Activated CD8-positive, alpha-beta memory T cell treated with anti-CD3 and anti-CD28 coated beads, Interleukin-2, amount 50 U/mL, for 24 hours (primary cell): Measurements from ENCODE around the gene SERGEF.

Source experiments
- DNase-seq: peaks from one replicate; pipeline ENCODE4 v3.0.0-alpha.2; 2020; ENCODE audit errors: extremely low read depth

Gene SERGEF

DNA sequence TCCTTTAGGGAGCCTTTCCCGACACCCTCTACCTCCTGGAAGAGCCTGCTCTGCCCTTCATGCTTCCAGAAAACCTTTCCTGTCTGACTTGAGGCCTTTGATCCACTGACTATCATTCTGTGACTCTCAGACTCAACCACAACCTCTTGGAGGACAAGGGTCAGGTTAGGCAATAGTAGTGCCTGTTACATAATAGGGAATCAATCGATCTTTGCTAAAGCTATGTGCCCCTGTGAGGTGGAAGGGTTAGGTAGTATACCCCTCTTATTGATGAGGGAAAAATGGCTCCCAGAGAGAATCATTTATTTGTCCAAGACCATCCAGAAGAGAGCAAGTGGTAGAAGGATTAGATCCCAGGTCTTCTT lies 262.1 kb downstream of the SERGEF start:
- no peak for DNase-seq

DNA sequence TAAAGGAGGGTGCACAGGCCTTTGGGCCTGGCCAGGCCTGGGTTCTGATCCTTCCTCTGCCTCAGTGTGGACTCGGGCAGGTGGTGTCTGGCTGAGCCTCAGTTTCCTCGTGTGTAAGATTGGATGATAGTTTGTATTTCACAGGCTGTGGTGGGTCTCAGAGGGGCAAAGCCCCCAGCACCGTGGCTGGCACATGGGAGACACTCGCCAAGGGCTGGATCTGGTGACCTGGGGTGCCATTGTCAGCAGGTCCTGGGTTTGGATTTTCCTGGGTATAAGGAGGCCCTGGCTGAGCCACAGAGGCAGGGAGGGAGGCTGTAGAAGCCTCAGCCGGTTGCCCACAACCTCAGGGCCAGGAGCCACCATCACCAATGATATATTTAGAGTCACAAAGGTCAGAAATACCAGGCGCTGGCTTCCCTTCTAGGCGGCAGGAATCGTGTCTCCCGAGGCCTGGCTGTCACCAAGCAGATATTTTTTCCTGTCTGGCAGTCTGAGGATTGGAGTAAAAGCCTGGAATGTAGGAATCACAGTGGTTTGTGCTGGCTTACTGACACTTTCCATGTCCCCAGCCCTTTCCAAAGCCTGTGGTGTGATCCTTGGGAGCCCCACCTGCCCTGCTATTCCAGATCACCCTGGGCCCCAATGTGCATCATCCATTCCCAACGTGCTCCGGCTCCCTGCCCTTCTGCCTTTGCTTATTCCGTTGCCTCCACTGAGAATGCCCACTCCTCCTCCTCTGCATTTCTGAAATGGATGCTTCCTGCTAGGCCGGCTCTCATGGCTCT lies 262.6 kb downstream of the SERGEF start:
- DNase-seq = no peak

DNA sequence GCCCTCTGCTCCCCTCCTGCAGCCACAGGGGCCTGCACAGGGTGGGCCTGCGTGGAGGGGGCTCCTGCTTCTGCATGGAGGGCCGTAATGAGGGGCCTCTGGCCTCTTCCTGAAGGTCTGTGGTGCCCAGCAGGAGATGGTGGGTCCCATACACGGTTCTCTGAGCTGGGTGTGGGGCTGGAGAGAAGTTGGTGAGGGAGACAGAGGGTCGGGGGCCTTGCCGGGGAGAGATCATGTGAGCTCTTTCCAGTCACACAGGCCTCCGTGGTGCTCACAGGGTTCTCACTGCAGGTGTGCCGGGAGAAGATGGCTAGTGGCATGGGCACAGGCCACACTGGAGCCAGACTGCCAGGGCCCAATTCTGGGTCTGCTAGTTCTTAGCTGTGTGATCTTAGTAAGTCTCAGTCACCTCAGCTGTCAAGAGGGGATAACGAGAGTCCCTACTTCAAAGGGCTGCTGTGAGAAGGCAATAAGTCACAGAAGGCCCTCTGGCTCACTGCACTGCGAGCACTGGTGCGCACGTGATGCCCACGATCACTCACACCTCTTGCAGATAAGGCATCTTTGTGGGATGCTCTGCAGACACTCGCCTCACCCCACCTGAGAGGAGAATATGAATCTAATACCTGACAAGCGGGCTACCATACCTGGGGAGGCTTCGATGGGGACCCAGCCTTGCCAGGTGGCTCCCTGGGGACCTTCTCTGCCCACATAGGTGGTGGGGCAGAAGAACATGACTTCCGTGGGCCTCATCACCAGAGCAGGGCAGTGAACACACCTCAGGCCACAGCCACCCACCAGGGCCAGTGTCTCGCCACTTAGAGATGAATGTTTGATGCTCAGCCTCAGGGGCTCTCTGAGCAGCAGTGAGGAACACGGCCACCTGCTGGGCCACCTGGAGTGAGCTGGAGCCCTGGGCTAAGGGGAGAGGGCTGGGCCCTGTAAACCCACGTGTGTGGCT lies 263.8 kb downstream of the SERGEF start:
- DNase-seq = no peak

DNA sequence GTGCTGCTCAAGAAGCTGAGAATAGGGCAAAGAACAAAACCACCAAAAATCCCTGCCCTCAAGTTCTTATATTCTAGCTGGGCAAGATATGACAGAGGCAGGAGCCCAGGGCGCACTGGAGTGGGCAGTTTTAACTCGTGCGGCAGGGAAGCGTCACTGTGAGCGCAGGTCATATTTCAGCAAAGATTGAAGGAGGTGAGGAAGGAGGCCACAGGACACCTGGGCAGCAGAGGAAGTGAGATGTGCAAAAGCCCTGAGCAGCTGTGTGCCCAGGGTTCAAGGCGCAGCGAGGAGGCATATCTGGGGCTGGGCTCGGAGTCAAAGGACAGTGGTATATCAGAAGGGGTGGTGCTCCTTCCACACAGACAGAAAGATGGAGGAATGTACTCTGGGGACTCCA lies 264.8 kb downstream of the SERGEF start:
- no peak for DNase-seq

DNA sequence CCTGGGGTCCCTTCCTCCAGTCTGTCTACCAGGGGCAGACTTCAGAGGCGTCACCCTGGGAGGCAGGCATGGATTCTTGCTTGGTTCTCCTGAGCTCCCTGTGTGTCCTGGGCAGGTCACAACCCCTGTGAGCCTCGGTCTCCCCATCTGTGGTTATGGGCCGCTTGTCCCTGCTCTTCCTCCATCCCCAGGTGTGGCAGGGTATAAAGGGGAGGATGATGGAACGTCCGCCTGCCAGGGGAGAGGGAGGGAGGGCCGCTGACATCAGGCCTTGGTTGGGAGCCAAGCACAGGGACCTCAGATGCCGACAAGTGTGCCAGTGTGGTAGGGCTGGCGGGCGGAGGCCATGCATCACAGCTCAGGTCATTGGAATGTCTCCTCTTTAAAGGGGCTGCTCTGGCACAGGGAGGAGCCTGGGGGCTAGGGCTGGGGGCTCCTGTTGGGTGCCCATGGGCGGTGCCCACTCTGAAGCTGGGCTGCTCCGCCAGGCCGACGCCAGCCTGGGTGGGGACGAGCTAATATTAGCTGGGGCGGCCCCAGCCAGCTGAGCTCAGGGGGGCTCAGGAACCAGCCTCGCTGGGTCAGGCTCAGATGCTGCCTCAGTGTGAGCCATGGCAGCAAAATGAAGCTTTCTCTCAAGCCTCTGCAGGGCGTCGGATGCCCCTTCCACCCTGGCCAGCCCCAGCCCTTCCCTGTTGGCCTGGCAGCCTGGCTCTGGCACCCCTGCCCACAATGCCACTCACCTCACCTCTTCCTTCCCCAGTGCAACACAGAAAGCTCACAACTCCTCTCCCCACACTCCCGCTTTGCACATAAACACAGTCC lies 265.5 kb downstream of the SERGEF start:
- DNase-seq = no peak

DNA sequence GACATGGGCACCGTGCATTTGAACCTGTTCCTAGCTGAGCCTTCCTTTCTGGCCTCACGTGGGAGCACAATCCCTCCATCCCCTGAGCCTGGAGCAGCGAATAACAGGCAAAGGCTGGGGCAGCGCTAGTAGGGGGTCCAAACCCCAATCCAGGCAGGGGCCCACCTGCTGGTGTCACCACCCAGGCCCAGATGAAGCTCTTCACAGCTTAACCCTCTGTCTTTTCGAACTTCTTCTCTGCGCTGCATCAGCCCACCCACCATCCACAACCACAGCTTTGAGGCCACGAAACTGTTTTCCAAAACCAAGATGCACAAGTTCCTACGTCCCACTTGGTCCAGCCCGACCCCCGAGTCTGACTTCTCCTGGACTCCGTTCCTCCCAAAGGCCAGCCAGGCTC lies 266.8 kb downstream of the SERGEF start:
- no peak for DNase-seq

DNA sequence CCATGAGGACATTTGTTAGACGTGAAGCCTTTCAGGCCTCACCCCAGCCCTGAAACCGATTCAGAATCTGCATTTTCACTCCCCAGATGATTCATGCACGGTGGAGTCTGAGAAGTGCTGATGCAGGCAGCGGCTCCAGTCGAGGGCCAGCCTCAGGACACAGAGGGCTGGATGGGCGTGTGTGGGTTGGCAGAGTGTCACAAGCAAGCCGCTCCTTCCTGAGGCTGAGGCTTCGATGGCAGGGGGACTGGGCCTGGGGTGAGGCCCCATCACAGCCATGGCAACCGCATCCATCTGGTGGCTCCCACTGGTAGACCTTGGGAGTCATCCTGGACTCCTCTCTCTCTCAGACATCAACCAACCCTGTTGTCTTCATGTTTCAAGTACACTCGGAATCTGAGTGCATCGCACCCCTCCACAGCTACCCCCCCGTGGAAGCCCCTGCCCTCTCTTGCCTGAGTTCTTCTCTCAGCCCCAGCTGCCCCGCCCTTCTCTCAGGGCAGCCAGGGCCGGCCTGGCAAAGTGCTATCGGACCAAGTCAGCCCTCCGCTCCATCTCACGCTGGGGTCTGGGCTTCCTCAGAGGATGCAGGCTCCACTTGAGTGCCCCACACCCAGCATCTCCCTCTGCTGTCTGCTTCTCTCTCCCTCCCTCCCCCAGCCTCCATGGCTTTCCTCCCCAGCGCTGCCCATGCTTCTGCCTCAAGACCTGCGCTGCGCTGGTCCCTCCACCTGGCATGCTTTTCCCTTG lies 267.6 kb downstream of the SERGEF start:
- DNase-seq = no peak

DNA sequence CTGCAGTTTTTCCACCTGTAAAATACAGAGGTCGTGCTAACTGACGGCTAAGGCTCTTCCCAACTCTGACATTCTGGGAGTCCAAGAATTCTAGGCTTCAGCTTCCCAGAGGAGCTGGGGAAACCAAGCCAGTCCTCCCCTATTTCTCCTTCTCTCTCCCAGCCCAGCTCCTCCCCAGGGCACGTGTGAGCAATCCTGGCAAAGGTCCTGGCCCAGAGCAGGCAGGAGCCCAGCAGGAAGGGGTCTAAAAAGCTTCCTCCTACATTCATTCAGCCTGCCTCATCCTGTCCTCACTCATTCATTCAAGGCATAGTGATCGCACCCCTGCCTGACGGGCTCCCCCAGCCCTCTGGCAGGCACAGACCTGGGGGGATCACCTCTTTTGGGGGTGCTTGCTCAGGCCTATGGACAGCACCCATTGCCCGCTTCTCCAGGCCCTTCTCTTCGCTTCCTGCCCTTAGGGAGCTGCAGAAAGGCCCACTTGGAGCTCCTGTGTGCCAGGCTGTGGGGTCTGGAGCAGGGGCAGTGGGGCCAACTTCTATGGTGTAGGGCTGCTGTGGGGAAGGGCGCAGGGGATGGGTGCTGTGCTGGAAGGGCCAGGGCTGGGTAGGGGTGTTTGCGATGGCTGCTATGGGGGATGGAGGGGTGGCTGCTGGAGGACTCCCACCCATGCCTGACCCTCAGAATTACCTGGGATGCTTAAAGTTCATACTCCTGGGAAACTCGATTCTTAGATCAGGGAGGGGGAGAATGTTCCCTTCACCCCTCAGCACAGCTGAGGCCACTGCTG lies 268.5 kb downstream of the SERGEF start:
- DNase-seq = no peak

DNA sequence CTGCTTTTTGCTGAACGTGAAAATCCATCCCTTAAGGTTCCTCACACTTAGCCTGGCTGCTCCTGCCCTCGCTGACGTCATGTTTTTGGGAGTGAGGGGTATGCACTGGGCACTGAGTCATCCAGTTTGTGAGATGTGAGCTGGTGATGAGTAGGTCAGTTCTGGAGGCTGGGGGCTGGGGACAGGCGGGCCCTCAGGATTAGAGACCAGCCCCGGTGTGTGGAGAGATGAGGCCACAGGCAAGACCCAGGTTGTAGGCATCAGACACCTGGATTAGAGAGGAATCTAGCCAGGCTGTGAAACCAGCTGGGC lies 269.1 kb downstream of the SERGEF start:
- no peak for DNase-seq

DNA sequence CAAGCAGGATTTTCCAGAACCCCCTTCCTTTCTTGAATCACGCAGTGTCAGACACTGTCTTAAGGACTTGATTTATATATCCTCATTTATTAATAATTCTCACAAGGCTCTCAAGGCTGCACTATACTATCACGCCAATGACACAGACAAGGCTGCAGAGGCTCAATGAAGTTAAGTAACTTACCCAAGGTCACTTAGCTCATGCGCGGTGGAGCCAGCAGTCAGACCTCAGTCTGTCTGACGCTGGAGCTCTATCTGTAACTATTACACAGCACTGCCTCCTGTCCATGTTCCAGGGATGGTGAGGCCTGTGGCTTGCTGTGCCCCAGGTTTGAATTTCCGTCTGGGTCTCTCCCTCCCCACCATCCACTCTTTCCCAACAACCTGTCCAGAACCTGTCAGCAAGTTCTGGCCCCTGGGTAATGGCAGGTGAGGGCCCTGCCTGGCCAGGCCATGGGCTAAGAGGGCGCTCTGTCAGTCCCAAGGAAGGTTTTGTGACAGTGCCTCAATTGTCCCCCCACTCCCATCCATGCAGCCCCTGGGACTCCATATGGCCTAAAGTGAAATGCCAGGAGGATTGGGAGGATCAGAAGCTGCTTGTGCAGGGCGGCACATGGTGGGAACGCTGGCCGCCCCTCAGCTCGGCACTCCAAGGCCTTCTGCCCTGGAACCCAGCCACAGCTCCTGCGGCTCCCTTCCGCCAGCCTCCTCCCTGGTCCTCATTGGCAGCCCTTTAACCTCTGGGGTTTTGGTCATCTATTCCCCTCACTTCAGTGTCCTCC lies 269.6 kb downstream of the SERGEF start:
- DNase-seq = no peak

DNA sequence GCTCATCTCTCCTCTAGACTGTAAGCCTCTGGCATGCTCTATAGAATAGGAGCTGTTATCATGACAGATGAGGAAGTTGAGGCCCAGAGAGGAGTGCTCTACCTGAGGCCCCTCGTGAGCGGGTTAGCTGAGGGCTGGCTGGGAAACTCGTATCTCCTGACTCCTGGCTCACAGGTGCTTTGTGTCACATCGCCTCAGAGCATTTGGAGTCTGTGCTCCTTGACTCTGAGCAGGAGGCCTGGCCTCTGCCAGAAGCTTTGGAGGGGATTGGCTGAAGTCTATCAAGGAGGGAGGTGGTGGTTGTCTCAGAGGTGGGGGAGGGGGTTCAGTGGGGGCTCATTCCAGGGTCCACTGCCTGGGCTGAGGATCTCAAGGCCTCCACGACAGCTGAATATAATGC lies 270.8 kb downstream of the SERGEF start:
- no peak for DNase-seq

DNA sequence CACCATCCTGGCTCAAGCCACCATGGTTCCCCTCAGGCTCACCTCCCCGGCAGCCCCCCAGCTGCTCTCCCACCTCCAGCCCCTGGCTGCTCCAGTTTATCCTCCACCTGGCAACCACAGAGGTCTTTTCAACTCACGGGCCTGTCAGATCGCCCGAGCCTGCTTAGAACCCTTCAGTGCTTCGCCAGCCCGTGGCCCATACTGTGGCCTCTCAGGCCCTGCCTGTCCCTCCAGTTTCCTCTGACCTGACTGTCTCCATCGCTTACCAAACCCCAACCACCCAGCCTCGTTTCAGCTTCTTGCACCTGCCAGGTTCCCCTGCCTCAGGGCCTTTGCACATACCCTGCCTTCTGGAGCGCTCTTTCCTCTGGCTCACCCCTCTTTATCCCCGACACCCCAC lies 271.4 kb downstream of the SERGEF start:
- no peak for DNase-seq

DNA sequence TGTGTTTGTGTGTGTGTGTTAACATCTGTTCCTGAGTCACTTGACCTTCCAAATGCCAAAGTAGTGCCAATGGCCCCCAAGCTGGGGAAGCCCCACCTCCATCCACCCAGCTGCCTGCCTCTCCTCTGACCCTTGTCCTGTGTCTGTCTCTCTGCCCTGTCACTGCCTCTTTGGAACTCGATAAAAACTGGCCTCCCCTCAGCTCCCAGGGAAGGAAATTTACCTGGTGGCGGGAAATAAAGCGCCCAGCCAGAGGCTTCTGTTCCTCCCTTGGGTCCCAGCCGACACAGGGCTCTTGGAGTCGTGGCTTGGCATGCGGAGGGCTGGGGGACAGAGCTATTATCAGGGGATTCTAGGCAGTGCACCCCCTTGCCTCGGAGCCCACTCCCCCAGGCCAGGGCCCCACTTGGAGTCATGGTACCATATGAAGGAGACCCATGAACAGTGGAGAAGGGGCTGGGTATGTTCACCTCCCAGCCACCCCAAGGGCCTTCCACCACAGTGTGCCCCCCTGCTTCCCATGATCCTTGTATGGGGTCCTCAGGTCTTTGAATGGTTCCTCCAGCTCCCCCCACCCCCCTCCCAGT lies 272.1 kb downstream of the SERGEF start:
- no peak for DNase-seq

DNA sequence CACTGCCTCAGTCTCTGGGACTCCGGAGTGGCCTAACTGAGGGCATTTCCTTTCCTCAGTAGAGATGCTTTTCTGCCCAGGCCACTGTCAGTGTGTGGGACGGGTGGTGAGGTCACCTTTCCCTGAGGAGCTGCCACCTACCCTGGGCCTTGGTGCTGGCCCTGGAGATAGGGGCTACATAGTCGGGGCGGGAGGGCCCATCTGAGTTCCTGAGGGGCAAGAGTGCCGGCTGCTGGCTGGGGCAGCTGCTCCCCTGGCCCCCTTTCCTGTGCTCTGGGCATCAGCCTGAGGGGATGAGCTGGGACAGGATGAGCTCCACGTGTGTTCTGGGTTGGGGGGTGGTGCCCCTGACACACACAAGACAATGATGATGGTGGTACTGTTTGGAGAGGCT lies 272.9 kb downstream of the SERGEF start:
- DNase-seq = no peak

DNA sequence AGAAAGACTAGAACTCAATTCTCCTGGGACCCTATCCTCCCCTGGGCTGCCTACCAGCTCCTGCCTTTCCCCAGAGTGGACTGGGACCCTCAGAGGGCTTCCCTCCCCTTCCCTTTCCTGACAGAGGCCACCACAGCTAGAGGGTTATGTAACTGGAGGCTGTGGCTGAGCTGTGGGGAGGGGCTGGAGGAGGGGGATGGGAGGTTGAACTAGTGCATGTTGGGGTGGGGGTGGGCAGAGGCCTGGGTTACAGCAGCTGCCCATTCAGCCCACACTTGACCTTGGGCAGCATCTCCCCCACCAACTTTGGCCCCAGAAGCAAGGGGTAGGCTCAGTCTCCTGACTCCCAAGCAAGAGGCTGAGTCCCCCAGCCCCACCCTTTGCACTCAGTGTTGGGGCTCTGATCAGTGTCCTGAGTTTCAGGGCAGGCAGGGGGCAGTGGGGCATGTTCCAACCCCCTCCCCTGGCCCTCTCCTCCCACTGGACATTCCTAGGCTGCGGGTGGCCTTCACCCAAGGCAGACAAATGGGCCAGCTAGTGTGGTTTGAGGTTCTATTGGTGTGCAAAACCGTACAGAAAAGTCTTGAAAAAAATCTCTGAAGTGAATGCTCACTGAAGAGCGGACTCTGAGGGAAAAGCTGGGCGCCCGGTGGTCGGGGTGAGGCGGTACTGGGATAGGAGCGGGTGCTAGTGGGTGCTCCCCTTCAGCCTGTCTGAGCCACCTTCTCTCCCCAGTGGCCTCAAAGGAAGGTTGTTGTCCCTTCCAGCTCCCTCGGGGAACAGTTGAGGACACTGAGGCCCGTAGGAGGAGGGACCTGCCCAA lies 274.5 kb downstream of the SERGEF start:
- no peak for DNase-seq
